ENCODE data around the gene IHH. TPM values are rescaled to one million over a fixed set of nuclear protein-coding genes. Genes with fewer than 3 reads are reported as not detected.

Gene IHH
- total and polyA plus RNA-seq, 2 of the 8 experiments (the other 6 are each of a cell fraction or from before 2014, with no cell fraction given): 0.03 TPM; not detected in 1

DNA sequence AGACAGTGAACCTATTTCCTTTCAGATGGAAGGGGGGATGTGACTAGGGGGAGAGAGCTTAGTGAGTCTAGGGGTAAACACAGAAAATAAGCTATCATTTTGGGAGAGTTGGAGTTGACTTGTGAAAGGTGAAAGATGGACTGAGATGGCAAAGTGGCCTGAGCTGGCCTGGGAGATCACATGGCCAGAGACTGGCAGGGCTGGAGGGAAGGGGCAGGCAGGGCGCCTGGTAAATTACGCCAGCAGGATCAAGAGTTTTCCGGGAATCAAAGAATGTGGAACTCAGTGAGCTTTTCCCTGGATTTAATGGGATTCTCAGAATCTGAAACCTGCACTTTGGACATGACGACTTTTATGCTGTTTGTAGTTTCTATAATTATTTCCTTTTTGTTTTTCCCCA, 18.6 kb downstream of the IHH start (continued):
- no peak for TF ChIP-seq RBBP5 (IDR thresholded peaks at IDR 0.05; ENCODE audit: borderline replicate concordance, low read depth, low read length)
- no peak for TF ChIP-seq SIN3A (conservative IDR thresholded peaks at IDR 0.05 in 1 of 2, IDR thresholded peaks at IDR 0.05 in 1 of 2; ENCODE audit: low read depth in 1 of 2, low read length in 2 of 2)
- no peak for TF ChIP-seq HDAC2 (IDR thresholded peaks at IDR 0.05; ENCODE audit: borderline replicate concordance in 1 of 2, low read depth in 2 of 2, low read length in 2 of 2)
- TF ChIP-seq, protein P1, sequence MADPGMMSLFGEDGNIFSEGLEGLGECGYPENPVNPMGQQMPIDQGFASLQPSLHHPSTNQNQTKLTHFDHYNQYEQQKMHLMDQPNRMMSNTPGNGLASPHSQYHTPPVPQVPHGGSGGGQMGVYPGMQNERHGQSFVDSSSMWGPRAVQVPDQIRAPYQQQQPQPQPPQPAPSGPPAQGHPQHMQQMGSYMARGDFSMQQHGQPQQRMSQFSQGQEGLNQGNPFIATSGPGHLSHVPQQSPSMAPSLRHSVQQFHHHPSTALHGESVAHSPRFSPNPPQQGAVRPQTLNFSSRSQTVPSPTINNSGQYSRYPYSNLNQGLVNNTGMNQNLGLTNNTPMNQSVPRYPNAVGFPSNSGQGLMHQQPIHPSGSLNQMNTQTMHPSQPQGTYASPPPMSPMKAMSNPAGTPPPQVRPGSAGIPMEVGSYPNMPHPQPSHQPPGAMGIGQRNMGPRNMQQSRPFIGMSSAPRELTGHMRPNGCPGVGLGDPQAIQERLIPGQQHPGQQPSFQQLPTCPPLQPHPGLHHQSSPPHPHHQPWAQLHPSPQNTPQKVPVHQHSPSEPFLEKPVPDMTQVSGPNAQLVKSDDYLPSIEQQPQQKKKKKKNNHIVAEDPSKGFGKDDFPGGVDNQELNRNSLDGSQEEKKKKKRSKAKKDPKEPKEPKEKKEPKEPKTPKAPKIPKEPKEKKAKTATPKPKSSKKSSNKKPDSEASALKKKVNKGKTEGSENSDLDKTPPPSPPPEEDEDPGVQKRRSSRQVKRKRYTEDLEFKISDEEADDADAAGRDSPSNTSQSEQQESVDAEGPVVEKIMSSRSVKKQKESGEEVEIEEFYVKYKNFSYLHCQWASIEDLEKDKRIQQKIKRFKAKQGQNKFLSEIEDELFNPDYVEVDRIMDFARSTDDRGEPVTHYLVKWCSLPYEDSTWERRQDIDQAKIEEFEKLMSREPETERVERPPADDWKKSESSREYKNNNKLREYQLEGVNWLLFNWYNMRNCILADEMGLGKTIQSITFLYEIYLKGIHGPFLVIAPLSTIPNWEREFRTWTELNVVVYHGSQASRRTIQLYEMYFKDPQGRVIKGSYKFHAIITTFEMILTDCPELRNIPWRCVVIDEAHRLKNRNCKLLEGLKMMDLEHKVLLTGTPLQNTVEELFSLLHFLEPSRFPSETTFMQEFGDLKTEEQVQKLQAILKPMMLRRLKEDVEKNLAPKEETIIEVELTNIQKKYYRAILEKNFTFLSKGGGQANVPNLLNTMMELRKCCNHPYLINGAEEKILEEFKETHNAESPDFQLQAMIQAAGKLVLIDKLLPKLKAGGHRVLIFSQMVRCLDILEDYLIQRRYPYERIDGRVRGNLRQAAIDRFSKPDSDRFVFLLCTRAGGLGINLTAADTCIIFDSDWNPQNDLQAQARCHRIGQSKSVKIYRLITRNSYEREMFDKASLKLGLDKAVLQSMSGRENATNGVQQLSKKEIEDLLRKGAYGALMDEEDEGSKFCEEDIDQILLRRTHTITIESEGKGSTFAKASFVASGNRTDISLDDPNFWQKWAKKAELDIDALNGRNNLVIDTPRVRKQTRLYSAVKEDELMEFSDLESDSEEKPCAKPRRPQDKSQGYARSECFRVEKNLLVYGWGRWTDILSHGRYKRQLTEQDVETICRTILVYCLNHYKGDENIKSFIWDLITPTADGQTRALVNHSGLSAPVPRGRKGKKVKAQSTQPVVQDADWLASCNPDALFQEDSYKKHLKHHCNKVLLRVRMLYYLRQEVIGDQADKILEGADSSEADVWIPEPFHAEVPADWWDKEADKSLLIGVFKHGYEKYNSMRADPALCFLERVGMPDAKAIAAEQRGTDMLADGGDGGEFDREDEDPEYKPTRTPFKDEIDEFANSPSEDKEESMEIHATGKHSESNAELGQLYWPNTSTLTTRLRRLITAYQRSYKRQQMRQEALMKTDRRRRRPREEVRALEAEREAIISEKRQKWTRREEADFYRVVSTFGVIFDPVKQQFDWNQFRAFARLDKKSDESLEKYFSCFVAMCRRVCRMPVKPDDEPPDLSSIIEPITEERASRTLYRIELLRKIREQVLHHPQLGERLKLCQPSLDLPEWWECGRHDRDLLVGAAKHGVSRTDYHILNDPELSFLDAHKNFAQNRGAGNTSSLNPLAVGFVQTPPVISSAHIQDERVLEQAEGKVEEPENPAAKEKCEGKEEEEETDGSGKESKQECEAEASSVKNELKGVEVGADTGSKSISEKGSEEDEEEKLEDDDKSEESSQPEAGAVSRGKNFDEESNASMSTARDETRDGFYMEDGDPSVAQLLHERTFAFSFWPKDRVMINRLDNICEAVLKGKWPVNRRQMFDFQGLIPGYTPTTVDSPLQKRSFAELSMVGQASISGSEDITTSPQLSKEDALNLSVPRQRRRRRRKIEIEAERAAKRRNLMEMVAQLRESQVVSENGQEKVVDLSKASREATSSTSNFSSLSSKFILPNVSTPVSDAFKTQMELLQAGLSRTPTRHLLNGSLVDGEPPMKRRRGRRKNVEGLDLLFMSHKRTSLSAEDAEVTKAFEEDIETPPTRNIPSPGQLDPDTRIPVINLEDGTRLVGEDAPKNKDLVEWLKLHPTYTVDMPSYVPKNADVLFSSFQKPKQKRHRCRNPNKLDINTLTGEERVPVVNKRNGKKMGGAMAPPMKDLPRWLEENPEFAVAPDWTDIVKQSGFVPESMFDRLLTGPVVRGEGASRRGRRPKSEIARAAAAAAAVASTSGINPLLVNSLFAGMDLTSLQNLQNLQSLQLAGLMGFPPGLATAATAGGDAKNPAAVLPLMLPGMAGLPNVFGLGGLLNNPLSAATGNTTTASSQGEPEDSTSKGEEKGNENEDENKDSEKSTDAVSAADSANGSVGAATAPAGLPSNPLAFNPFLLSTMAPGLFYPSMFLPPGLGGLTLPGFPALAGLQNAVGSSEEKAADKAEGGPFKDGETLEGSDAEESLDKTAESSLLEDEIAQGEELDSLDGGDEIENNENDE (IDR thresholded peaks at IDR 0.05; ENCODE audit: insufficient replicate concordance, low read length): no peak

All from H1 (cell line).